ENCODE results near the gene S100A1. TPM values are rescaled to one million over a fixed set of nuclear protein-coding genes. Genes with fewer than 3 reads are reported as not detected.

The S100A1 gene
- total RNA-seq, 1 experiment from 2014 or later: 0.46 TPM

DNA sequence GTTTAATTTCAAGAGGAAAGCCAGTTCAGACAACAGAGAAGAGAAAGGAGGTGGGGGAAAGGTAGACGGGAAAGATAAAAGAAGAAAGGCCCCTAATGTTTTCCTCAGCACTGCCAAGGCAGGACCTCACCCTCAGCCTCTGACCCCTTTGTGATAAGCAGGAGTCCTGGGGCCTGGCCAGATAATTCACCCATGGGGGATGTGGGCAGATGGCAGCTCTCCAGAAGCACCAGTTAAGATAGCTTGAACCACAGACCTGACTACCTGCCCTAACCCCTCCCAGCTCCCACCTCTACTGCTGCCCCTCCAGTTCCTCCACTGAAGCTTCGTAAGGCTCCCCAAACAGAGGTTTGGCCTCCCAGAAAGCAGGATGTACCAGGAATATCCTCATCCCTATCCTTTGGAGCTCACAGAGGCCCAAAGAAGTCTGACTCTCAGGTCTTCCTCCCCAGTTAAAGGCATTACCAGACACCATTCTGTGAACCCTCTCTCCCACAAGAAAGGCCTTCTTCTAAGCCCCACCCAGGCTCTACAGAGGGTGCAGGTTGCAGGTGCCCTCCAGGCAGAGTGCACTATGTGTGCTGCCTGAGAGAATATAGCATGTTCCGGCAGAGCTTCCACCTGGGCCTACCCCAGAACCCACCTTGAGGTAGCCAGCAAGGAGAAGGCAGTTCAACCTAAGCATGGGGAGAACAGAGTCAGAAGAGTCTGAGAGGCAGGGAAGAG is 21.1 kb downstream of the S100A1 start:
- H3K4me1 ChIP-seq (replicated peaks; ENCODE audit: insufficient read depth): peaks cover 11% of the 10 kb centered on the region
- no peak overlapping the region for H3K27ac ChIP-seq
- no peak for DNase-seq
- CTCF ChIA-PET: no interaction called here
- H3K4me2 ChIP-seq: no peak overlapping the region
- H3K9me2 ChIP-seq (ENCODE audit: insufficient read depth): no peaks in the 10 kb centered on the region
- no peak for TF ChIP-seq EZH2 (IDR thresholded peaks at IDR 0.05; ENCODE audit: low read depth)
- H3K9me3 ChIP-seq (ENCODE audit: insufficient read depth, low read depth): no peaks in the 10 kb centered on the region
- no peaks in the 10 kb centered on the region for H3K79me2 ChIP-seq (ENCODE audit: low read depth)
- peaks cover 46% of the 10 kb centered on the region for H3F3A ChIP-seq (ENCODE audit: insufficient read depth, low read depth)
- H3K4me3 ChIP-seq: no peak overlapping the region
- POLR2A ChIA-PET (ENCODE audit: unreplicated experiment): interaction anchor here (0.6 kb wide), 1 partner anchor 11 kb away, joined by 4 read pairs; no protein-coding TSS in a partner anchor
- intact Hi-C loops (cut with micrococcal nuclease; ENCODE audit: unreplicated experiment): no loop called here
- H2AFZ ChIP-seq: no peak overlapping the region
- no TSS peak for BruUV-seq (replicated peaks)
- no peaks in the 10 kb centered on the region for H3K27me3 ChIP-seq (ENCODE audit: insufficient read depth, low read depth)
- peaks cover 2% of the 10 kb centered on the region; the same call in 1 of the 2 replicates for H4K20me1 ChIP-seq (ENCODE audit: insufficient read depth)
- peaks cover 19% of the 10 kb centered on the region; the same call in 1 of the 2 replicates for H3K36me3 ChIP-seq (ENCODE audit: low read depth)

- intact Hi-C loops (cut with micrococcal nuclease; ENCODE audit: unreplicated experiment): no loop called here
- no peak overlapping the region for H2AFZ ChIP-seq
- ChIA-PET POLR2A (ENCODE audit: unreplicated experiment) (no interaction called here), CTCF (no interaction called here)
- H3K36me3 ChIP-seq (ENCODE audit: low read depth): peaks cover 14% of the 10 kb centered on the region; the same call in 1 of the 2 replicates
- H3K9me2 ChIP-seq (ENCODE audit: insufficient read depth): no peaks in the 10 kb centered on the region
- H3K27me3 ChIP-seq (ENCODE audit: insufficient read depth, low read depth): no peaks in the 10 kb centered on the region
- H3K4me1 ChIP-seq (replicated peaks; ENCODE audit: insufficient read depth): peaks cover 11% of the 10 kb centered on the region
- H3K9me3 ChIP-seq (ENCODE audit: insufficient read depth, low read depth): no peaks in the 10 kb centered on the region
- peaks cover 43% of the 10 kb centered on the region for H3F3A ChIP-seq (ENCODE audit: insufficient read depth, low read depth)
- H3K4me3 ChIP-seq: no peak overlapping the region
- no peak overlapping the region for H3K27ac ChIP-seq
- no peaks in the 10 kb centered on the region for H3K79me2 ChIP-seq (ENCODE audit: low read depth)
- TF ChIP-seq EZH2 (IDR thresholded peaks at IDR 0.05; ENCODE audit: low read depth) (no peak), CTCF (conservative IDR thresholded peaks at IDR 0.05) (no peak)
- DNase-seq: no peak
- no TSS peak for BruUV-seq (replicated peaks)
- H3K4me2 ChIP-seq: no peak overlapping the region
- H4K20me1 ChIP-seq (ENCODE audit: insufficient read depth): no peaks in the 10 kb centered on the region
These were observed 21.6 kb downstream of the S100A1 start for GRCh38 chr1:153649863-153650235.

- Histone ChIP-seq H3K9me3 (ENCODE audit: insufficient read depth, low read depth) (no peaks in the 10 kb centered on the region), H3K27me3 (ENCODE audit: insufficient read depth, low read depth) (no peaks in the 10 kb centered on the region), H3K4me1 (replicated peaks; ENCODE audit: insufficient read depth) (peaks cover 11% of the 10 kb centered on the region), H3K4me2 (no peak overlapping the region), H3F3A (ENCODE audit: insufficient read depth, low read depth) (peaks cover 35% of the 10 kb centered on the region), H2AFZ (no peak overlapping the region), H3K4me3 (no peak overlapping the region), H3K27ac (no peak overlapping the region), H3K9me2 (ENCODE audit: insufficient read depth) (no peaks in the 10 kb centered on the region), H3K79me2 (ENCODE audit: low read depth) (no peaks in the 10 kb centered on the region), H4K20me1 (ENCODE audit: insufficient read depth) (no peaks in the 10 kb centered on the region), H3K36me3 (ENCODE audit: low read depth) (no peaks in the 10 kb centered on the region)
- POLR2A ChIA-PET (ENCODE audit: unreplicated experiment): interaction anchor here (0.6 kb wide), 1 partner anchor 326 kb away, joined by 3 read pairs; the partner anchor contains the start of gene JTB
- no peak for DNase-seq
- intact Hi-C loops (cut with micrococcal nuclease; ENCODE audit: unreplicated experiment): no loop called here
- TF ChIP-seq EZH2 (IDR thresholded peaks at IDR 0.05; ENCODE audit: low read depth) (no peak), CTCF (conservative IDR thresholded peaks at IDR 0.05) (no peak)
- BruUV-seq (replicated peaks): no TSS peak
- CTCF ChIA-PET: no interaction called here
These were observed 23.5 kb downstream of the S100A1 start for GRCh38 chr1:153651771-153652170.

Measured in PC-9 (cell line).